Gastrocnemius medialis (tissue), 4 donors: ENCODE data around the gene TMIGD2. TPM values are rescaled to one million over a fixed set of nuclear protein-coding genes. Genes with fewer than 3 reads are reported as not detected.
"Not testable (repeated sequence)": the region's sequence is repeated elsewhere in the genome, so short reads cannot be mapped to it uniquely, and the experiment has no call there.

Source experiments
- ATAC-seq, 2 donors: fragments of 150-250 bp; one replicate each; pipeline ENCODE4 v1.9.1; 2016
- DNase-seq, 2 donors: peaks; one replicate each; pipeline ENCODE4 v3.0.0-alpha.2; 2019
- H3K27ac ChIP-seq, 4 donors: fragments of 200-600 bp; sonication (generic); 1 replicate in 1 of 4; 2 replicates in 3 of 4; pipeline ENCODE4 v1.5.1; 2016 to 2018; ENCODE audit warnings: mild to moderate bottlenecking in 2 of 4, moderate library complexity in 1 of 4
- H3K27me3 ChIP-seq, 3 donors: fragments of 200-600 bp; sonication (generic) in 2 of 3; 1 replicate in 1 of 3; 2 replicates in 2 of 3; pipeline versions ENCODE4 v1.5.1 to v1.6.0; 2016 to 2019; ENCODE audit warnings: mild to moderate bottlenecking in 1 of 3, moderate library complexity in 1 of 3
- H3K36me3 ChIP-seq, 2 donors: fragments of 200-600 bp; sonication (generic) in 1 of 2; one replicate each; pipeline ENCODE4 v1.5.1; 2017 to 2018
- H3K4me1 ChIP-seq, 2 donors: fragments of 200-600 bp; sonication (generic) in 1 of 2; one replicate each; pipeline ENCODE4 v1.5.1; 2016 to 2017; ENCODE audit warnings: mild to moderate bottlenecking in 2 of 2
- H3K4me3 ChIP-seq, 4 donors: fragments of 200-600 bp; sonication (generic) in 3 of 4; 1 replicate in 1 of 4; 2 replicates in 3 of 4; pipeline ENCODE4 v1.5.1; 2016 to 2019; ENCODE audit warnings: mild to moderate bottlenecking in 2 of 4
- H3K9me3 ChIP-seq, 3 donors: fragments of 200-600 bp; sonication (generic) in 2 of 3; 1 replicate in 1 of 3; 2 replicates in 2 of 3; pipeline ENCODE4 v1.5.1; 2016 to 2019
- CTCF ChIP-seq, 5 experiments: fragments of 450-650 bp in 3 of 5; fragments of 200-600 bp in 2 of 5; sonication (generic) in 2 of 5; IDR thresholded peaks in 4 of 5; conservative IDR thresholded peaks in 1 of 5; 1 replicate in 4 of 5; 2 replicates in 1 of 5; pipeline ENCODE4 v1.5.1; 2016 to 2019; ENCODE audit warnings: antibody characterized with exemption in 5 of 5, mild to moderate bottlenecking in 3 of 5, moderate library complexity in 3 of 5
- POLR2A ChIP-seq, 2 donors: fragments of 450-650 bp; IDR thresholded peaks; one replicate each; pipeline ENCODE4 v1.6.1; 2017; ENCODE audit warnings: antibody characterized with exemption in 2 of 2, mild to moderate bottlenecking in 2 of 2, moderate library complexity in 2 of 2
- in situ Hi-C, 4 donors: fragments of 200-750 bp; cut with MboI; loops; one replicate each; pipeline versions ENCODE4 v1.15.0 to v1.8.0; 2017; ENCODE audit warnings: low sequenced_read_pairs in 4 of 4
- intact Hi-C: fragments of 100-400 bp; cut with DNase I; formaldehyde crosslinking; loops from one replicate; pipeline ENCODE4 v1.15.1; 2023; ENCODE audit warnings: low total_unique reads
- total RNA-seq, 4 donors: library from RNA; depleted of rRNA; stranded (reverse); fragments of >200 nt; gene quantifications; one replicate each; pipeline versions ENCODE4 v1.1.0 to v1.2.3, GENCODE V29; 2016

TMIGD2 gene
- total RNA-seq, 4 donors from 2014 or later, result not detected

DNA sequence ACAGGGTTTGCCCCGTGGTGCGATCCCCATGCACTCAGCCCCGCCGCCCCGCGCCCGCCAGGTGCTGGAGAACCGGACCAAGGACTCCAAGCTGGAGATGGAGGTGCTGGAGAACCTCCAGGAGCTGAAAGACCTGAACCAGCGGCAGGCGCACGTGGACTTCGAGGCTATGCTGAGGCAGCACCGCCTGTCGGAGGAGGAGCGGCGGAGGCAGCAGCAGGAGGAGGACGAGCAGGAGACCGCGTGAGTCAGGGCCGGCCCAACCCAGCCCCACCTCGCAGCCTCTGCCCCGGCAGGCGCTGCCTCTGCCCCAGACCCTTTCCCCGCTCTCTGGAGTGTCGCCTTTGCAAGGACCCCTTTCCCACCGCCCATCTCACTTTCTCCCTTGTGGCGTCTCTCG lies 44.0 kb downstream of the TMIGD2 start:
- Histone ChIP-seq H3K9me3 (no peaks in the 10 kb centered on the region), H3K4me3 (no peak overlapping the region), H3K27ac (no peak overlapping the region), H3K36me3 (peaks cover 8 to 88% of the 10 kb centered on the region in 2 donors), H3K4me1 (no peaks in the 10 kb centered on the region), H3K27me3 (no peaks in the 10 kb centered on the region)
- in situ Hi-C loops, result loop anchor here in 3 of 4 donors (25.0 kb wide), 3 partner anchors 154 to 379 kb away; partner anchors contain the start of genes CHAF1A (in 1 of the 3), SH3GL1 (in 1 of the 3) and TNFAIP8L1 (in 1 of the 3)
- no peak for TF ChIP-seq POLR2A (IDR thresholded peaks at IDR 0.05)
- no peak for TF ChIP-seq CTCF (IDR thresholded peaks at IDR 0.05 in 4 of 5, conservative IDR thresholded peaks at IDR 0.05 in 1 of 5)
- ATAC-seq, result no peak
- intact Hi-C loops, result no loop called here
- DNase-seq, result no peak

DNA sequence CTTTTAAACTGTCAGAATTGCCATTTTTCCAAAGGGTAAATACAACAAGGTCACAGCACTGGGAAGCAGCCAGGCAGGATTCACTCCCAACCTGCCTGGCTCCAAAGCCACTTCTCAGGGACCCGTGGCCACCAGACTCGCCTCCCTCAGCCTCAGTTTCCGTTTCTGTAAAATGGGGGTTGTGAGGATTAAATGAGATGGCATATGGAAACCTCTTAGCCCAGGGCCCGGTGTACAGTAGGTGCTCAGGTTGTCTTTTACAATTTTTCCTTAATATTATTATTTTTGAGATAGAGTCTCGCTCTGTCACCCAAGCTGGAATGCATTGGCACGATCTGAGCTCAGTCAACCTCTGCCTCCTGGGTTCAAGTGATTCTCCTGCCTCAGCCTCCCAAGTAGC lies 45.2 kb downstream of the TMIGD2 start:
- Histone ChIP-seq H3K27ac (no peak overlapping the region), H3K27me3 (no peaks in the 10 kb centered on the region), H3K4me1 (no peaks in the 10 kb centered on the region), H3K4me3 (no peak overlapping the region), H3K9me3 (no peaks in the 10 kb centered on the region), H3K36me3 (peaks cover 8 to 88% of the 10 kb centered on the region in 2 donors)
- no peak for ATAC-seq
- TF ChIP-seq POLR2A (IDR thresholded peaks at IDR 0.05) (no peak), CTCF (IDR thresholded peaks at IDR 0.05 in 4 of 5, conservative IDR thresholded peaks at IDR 0.05 in 1 of 5) (no peak)
- DNase-seq, result no peak
- intact Hi-C loops, result no loop called here
- in situ Hi-C loops, result loop anchor here in 3 of 4 donors (25.0 kb wide), 3 partner anchors 155 to 380 kb away; partner anchors contain the start of genes CHAF1A (in 1 of the 3), SH3GL1 (in 1 of the 3) and TNFAIP8L1 (in 1 of the 3)

DNA sequence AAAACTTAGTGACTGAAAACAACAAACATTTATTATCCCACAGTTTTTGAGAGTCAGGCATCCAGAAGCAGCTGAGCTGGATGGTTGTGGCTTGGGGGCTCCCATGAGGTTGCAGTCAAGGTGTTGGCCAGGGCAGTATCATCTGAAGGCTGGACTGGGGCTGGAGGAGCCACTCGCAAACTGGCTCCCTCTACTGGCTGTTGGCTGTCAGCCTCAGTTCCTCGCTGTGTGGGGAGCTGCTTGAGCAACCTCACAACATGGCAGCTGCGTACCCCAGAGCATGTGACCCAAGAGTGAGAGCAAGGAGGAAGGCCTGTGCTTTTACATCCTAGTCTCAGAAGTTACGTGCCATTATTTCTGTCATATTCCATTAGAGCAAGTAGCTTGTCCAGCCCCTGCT lies 45.6 kb downstream of the TMIGD2 start:
- no peak overlapping the region for H3K4me3 ChIP-seq
- H3K36me3 ChIP-seq, result peaks cover 8 to 88% of the 10 kb centered on the region in 2 donors
- no peaks in the 10 kb centered on the region for H3K4me1 ChIP-seq
- DNase-seq (no peak), ATAC-seq (no peak)
- intact Hi-C loops, result no loop called here
- H3K9me3 ChIP-seq, result no peaks in the 10 kb centered on the region
- no peak overlapping the region for H3K27ac ChIP-seq
- no peak for TF ChIP-seq CTCF (IDR thresholded peaks at IDR 0.05 in 4 of 5, conservative IDR thresholded peaks at IDR 0.05 in 1 of 5)
- no peak for TF ChIP-seq POLR2A (IDR thresholded peaks at IDR 0.05)
- H3K27me3 ChIP-seq, result no peaks in the 10 kb centered on the region
- in situ Hi-C loops, result loop anchor here in 3 of 4 donors (25.0 kb wide), 3 partner anchors 156 to 381 kb away; partner anchors contain the start of genes CHAF1A (in 1 of the 3), SH3GL1 (in 1 of the 3) and TNFAIP8L1 (in 1 of the 3)

- no peaks in the 10 kb centered on the region for H3K9me3 ChIP-seq
- DNase-seq, result peak; percentile 98 to 99
- H3K27ac ChIP-seq, result peak within 1 kb of the TSS; percentile 85 to 99 (median 95)
- in situ Hi-C loops, result no loop called here
- peaks cover 0 to 3% (median 0%) of the 10 kb centered on the region in 3 donors for H3K27me3 ChIP-seq
- peak within 1 kb of the TSS; percentile 57 to 87 (median 76) for H3K4me3 ChIP-seq
- H3K4me1 ChIP-seq, result peaks cover 7 to 11% of the 10 kb centered on the region in 2 donors
- H3K36me3 ChIP-seq, result peaks cover 0 to 32% of the 10 kb centered on the region in 2 donors
- intact Hi-C loops, result loop anchor here (1.0 to 2.0 kb wide), 5 partner anchors 65 to 210 kb away; partner anchors contain the start of genes ANKRD24, MAP2K2, MPND and SH3GL1
- peak; percentile 99 for ATAC-seq
- TF ChIP-seq CTCF (IDR thresholded peaks at IDR 0.05 in 4 of 5, conservative IDR thresholded peaks at IDR 0.05 in 1 of 5) (peak in 4 of 5 experiments; percentile 23 to 38 (median 34)), POLR2A (IDR thresholded peaks at IDR 0.05) (peak; percentile 36 to 42)
Measured at GRCh38 chr19:4246767-4247593, 55.2 kb downstream of the TMIGD2 start, which contains the start of gene YJU2. TSS of gene YJU2 (plus strand) at chr19:4247080. CDS start at chr19:4247147, 67 bp downstream.

DNA sequence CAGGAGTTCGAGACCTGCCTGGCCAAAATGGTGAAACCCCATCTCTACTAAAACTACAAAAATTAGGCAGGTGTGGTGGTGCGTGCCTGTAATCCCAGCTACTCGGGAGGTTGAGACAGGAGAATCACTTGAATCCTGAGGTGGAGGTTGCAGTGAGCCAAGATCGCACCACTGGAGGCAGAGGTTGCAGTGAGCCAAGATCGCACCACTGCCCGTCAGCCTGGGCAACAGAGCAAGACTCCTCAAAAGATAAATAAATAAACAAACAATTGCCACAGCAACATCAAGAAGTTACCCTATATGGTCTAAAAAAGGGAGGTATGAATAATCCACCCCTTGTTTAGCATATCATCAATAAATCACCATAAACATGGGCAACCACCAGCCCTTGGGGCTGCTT lies 56.3 kb downstream of the TMIGD2 start:
- H3K27me3 ChIP-seq, ATAC-seq, H3K9me3 ChIP-seq, DNase-seq, H3K27ac ChIP-seq, in situ Hi-C loops: not testable (repeated sequence)
- Histone ChIP-seq H3K4me3 (peak overlapping the region in 1 of 4 donors; percentile 86), H3K36me3 (peaks cover 0 to 22% of the 10 kb centered on the region in 2 donors), H3K4me1 (peaks cover 7 to 11% of the 10 kb centered on the region in 2 donors)
- intact Hi-C loops, result loop anchor here (1.0 to 2.0 kb wide), 3 partner anchors 64 to 211 kb away; partner anchors contain the start of genes ANKRD24, SH3GL1, SIRT6 and UBXN6
